ENCODE results near the gene CRTC1.

Gene CRTC1

DNA sequence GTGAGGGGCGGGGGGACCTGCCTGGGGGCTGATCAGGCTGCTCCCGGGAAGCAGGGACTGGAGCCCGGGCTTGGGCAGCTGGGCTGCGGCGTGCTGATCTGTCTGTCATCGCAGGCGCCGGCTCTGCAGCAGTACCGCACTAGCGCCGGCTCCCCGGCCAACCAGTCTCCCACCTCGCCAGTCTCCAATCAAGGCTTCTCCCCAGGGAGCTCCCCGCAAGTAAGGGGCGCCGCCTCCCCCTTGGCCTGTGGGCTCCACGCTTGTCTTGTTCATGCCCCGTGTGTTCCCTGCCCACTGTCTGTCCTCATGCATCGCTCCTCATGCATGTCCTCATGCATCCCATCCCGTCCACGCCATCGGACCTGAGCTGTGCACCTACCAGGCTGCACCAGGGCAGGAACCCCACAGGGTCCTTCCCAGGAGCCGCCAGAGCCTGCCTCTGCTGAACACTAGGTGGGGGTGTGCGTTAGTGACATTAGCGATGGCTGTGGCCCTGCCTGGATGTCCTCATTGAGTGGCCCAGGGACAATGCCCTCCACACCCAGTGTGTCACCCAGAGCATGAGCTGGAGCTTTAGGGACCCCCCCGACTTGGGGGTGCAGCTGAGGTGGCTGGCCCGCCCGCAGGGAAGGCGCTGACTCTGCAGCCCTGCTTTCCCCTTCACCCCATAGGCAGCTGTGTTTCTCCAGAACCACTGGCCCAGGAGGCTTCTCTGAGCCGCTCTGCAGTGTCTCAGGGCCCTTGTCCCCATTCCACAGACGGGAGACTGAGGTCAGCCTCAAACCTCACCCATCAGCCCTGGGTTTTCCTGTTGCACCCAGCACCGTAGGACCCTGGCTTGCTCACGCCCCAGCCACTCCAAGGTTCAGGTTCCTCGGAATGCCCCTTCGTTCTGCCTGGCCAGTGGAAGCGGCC lies 88.1 kb downstream of the CRTC1 start:
- no peak for DNase-seq (ENCODE audit: low read depth)

DNA sequence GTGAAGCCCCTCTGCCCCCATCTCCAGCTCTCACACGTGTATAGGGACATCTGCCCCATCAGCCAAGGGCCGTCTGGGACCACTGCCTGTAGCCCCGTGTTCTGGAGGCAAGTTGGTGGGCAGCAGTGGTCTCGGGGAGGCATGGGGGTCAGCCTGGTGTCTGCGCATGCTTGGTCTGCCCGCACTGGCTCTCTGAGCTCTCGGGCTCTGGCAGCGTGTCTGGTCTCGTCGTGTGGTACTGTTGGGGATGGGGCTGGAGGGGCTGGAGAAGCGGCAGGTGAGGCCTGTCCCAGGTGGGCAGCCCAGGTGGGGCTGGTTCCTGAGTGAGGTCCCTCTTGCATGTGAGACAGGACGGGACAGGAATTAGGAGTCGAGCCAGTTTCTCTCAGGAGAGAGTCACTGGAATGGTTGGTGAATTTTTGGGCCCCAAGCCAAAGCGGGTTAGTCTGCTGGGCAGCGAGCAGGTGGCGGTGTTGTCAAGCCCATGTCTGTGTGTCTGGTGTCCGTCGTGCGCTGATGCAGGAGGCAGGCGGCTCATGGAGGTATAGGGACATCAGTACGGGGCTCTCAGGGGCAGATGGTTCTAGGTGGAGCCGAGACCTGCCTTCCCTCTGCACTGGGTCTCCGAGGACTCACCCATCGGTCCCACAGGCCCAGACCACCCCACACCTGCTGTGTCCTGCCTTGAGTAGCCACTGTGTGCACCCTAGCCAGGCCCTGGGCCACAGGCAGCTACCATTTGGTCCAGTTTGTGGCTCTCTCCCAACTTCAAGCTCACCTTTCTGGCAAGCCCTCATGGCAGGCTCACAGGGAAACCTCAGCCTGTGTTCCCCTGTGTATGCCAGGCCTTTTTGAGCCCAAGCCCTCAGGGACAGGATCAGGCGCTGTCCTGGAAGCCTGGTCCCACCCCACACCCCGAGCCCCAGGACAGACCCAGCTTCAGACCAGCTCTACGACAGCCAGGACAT lies 89.4 kb downstream of the CRTC1 start:
- no peak for DNase-seq (ENCODE audit: low read depth)

DNA sequence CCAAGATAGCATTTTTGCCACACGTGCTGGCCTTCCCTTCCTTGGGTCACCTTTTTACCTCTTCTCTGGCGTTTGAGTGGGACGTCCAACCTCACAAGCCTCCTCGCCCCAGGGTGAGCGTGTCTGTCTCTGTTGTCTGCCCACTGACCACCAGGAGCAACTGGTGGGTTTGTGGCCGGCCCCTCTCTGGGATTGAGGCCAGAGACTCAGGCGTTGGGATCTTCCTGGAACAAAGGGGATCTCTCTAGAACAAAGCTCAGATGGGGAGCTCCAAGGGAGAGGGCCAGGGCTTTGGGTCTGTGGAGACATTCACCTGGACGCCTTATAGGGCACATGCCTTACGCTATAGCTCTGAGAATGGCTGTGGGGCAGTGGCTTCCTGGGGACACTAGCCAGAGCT lies 90.2 kb downstream of the CRTC1 start:
- DNase-seq (ENCODE audit: low read depth): no peak

DNA sequence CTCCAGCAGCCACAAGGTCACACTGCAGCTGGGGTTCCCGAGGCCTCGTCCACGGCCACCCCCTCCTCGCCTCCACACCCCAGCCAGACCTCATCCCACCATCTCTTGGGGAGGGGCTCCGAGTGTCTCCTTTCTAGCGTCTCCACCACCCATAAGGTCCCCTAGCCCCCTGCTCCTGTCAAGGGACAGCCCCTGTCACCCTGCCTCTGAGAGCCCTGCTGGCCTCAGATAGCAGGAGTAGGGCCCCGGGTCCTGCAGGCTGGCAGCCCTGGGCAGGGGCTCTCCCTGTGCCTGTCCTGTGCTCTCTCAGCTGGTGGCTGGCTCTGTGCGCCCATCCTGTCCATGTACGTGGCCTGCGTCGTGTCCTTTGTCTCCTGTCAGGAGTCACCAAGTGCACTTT lies 90.6 kb downstream of the CRTC1 start:
- DNase-seq (ENCODE audit: low read depth): no peak

DNA sequence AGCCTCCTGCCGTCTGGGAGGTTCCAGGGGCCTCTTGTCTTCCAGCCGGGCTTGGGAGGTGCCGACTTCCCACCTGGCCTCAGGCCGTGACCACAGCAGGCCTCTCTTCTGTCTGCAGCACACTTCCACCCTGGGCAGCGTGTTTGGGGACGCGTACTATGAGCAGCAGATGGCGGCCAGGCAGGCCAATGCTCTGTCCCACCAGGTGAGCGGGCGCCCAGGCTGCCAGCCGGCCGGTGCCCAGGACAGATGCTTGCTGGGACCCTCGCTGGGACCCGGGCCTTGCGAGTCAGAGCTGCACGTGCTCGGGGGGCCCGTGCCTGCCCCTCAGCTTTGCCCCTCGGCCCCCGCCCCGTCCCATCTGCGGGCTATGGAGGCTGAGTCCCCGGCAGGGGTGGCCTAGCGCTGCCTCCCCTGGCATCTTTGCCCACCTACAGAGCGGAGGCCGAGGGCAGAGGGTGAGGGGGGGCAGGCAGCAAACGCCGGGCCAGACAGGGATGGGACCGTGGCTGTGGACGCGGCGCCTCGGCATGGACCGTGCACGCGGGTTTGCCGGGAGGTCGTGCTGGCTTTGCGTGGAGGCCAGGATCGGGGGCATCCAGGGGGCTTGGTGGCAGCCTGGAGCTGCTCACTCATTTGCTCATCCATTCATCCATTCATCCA lies 91.4 kb downstream of the CRTC1 start:
- DNase-seq (ENCODE audit: low read depth): no peak

DNA sequence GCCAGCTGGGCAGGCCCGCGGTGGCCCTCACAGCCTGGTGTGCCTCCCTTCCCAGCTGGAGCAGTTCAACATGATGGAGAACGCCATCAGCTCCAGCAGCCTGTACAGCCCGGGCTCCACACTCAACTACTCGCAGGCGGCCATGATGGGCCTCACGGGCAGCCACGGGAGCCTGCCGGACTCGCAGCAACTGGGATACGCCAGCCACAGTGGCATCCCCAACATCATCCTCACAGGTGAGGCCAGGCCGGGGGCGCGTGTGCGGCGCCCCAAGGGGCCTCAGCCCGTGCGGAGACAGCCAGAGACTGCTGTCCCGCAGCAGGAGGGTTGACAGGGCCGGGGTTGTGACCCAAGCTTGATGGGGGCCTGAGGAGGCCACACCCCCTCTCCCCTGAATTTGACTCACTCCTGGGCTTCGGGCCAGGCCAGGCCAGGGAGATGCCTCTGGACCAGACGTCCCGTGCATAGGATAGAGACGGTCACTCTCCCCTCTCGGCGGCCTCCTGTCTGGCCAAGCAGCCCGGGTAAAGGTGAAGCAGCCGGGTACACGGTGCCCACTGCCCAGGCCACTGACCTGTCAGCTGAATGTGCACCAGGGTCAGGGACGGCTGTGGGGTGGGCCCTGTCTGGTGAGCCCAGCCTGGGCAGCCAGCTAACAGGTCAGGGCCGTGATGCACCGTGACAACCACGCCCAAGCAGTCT lies 92.3 kb downstream of the CRTC1 start:
- DNase-seq (ENCODE audit: low read depth): no peak

DNA sequence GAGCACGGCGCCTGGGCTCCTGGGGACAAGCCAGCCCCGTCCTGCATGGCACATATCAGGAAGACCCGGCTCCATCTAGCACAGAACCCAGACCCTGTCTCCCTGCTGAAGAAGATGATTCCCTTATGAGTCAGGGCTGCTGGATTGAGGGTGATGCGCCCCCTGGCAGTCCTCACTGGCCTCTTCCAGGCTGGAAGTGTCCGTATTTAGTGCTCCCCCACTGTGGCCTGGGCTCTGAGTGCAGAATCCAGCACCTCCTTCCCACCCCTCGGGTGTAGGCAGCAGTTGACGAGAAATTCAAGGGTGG lies 92.8 kb downstream of the CRTC1 start:
- DNase-seq (ENCODE audit: low read depth): no peak

DNA sequence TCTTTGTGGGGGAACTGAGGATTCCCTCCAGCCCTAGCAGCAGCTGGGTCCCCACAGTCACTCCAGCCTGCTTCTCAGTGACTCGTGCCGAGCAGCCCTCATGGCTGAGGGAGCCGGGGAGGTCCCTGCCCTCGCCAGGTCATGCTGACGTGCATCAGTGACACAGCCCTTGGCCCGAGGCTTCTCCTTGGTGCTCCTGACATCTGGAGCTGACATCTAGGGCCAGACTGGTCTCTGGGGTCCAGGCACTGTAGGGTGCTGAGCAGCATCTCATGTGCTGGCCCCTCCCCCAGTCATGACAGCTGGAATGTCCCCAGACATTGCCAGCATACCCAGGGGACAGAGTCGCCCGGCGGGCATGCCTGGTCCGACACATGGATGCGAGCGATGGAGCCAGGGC lies 93.3 kb downstream of the CRTC1 start:
- no peak for DNase-seq (ENCODE audit: low read depth)

DNA sequence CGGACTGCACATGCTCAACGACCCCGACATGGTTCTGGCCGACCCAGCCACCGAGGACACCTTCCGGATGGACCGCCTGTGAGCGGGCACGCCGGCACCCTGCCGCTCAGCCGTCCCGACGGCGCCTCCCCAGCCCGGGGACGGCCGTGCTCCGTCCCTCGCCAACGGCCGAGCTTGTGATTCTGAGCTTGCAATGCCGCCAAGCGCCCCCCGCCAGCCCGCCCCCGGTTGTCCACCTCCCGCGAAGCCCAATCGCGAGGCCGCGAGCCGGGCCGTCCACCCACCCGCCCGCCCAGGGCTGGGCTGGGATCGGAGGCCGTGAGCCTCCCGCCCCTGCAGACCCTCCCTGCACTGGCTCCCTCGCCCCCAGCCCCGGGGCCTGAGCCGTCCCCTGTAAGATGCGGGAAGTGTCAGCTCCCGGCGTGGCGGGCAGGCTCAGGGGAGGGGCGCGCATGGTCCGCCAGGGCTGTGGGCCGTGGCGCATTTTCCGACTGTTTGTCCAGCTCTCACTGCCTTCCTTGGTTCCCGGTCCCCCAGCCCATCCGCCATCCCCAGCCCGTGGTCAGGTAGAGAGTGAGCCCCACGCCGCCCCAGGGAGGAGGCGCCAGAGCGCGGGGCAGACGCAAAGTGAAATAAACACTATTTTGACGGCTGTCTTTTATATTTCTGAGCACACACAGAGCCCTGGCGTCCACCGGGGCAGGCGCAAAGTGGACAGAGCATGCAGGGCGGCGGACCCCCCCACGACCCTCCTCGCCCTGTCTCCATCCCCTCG lies 94.0 kb downstream of the CRTC1 start:
- DNase-seq (ENCODE audit: low read depth): no peak

DNA sequence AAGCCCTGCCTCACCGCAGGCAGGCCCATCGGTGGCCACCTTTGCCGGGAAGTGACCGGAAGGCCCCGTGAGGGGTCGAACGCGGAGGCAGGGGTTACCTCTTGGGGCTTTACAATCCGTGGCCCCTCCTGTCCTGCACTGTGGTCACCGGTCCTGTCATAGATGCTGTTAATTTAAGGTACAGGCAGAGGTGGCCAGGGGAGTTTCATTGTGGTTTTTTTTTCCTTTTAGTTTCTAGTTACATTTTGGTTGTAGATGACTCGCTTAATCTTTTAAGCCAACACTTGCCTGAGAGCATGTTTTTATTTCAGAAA lies 94.6 kb downstream of the CRTC1 start:
- DNase-seq (ENCODE audit: low read depth): no peak

DNA sequence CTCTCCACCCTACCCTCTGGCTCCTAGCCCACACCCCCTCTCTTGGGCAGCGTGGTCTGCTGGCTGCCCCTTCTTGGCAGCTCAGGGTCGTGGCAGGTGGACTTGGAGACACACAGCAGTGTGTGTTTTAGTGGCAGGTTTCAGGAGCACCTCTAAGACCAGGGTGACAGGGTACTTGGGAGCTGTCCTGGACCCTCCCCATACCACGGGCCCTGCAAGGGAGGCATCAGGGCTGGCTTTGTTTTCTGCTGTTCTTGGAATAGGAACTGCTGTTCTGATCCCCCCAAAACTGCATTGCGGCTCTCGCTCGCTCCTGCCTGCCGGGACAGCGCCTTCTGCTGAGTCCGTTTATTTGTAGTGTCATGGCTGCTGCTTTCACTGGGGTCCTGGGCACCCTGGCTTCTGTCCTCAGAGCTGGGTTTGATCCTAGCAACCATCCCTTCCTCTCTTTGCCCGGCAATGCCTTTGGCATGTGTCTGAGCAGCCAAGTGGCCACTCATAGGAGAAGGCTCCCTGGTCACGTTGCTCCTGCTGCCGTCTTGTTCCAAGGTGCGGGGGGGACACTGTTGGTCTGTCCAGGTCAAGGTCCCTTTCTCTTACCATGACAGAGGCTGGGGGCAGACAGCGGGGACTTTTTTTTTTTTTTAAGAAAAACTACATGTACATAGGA lies 95.5 kb downstream of the CRTC1 start:
- DNase-seq (ENCODE audit: low read depth): no peak

DNA sequence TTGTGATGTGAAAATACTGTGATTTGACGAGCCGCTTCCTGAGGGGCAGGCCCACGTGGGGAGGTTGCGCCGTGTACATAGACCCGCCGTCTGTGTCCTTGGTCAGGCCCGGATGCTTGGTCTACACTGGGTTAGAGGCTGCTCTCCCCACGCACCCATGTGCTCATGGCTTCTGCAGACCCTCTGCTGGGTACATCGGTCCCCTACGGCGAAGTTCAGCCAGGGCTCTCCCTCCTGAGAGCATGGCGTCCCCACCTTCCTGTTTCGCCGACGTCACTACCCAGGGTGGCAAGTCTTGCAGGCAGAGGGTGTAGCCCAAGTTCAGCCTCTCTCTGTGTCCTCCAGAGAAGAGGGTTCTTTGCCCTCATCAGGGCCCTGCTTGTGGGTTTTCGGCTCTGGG lies 96.6 kb downstream of the CRTC1 start:
- no peak for DNase-seq (ENCODE audit: low read depth)

DNA sequence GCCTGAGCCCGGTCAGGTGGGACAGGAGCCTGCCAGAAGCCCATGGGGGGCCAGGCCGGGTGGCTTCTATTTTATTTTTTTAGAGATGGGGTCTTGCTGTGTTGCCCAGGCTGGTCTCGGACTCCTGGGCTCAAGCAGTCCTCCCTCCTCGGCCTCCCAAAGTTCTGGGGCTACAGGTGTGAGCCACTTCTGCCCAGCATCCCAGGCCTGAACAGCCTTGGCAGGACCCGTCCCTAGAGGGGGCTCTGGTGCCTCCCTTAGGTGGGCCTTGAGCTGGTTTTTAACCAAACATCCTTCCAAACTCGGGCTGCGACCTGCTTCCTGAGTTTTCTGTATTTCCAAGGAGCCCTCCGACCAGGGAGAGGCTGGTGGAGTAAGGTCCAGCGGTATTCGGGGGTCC lies 97.2 kb downstream of the CRTC1 start:
- no peak for DNase-seq (ENCODE audit: low read depth)

DNA sequence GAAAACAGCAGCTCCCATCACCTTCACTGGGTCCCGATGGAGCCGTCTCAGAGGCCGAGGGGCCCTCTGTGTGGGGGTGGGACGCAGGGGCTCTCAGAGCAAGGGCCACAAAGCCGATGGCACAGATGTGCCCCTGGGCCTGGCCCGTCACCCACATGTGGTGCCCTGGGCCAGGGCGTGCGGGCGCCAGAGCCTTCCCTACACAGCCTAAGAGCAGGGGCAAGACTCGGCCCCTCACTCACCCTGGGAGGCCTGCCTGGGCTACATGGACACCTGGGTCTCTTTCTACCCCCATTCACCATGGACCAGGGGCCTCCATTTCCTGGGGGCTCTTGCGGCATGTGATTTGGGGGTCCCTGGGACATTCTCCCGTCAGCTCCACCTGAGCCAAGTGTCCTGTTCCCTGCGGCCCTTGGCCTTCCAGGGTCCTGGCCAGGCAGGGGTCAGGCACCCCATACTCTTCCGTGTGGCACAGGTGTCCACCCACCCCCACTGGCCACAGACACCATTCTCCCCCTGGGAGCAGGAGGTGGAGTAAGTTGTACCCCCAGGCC lies 97.6 kb downstream of the CRTC1 start:
- DNase-seq (ENCODE audit: low read depth): no peak

DNA sequence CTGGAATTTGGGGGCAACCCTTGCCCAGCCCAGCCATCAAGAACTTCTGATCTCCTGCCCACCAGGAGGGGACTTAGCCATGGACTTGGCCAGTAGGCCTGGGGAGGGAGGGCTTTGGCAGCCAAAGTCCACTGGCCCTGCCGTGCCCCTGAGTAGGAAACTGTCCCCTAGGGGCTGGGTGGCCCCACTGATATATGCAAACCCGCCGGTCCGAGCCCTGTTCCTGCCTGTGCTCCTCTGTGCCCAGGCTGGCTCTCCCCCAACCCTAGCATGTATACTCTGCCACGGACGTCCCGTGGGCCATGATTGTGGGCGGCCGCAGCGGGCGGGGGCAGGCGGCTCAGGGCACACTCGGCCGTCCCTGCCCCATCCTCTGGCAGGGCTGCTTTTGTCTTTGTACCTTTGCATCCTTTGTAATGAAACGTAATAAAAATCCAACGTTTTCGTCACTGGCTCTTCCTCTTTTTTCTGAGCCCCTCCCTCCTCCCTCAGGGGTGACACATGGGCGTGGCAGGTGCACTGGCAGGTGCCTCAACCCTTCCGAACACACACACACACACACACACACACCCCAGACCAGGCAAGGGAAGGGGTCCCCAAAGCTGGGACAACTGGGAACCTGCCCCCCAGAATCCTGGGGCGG lies 98.5 kb downstream of the CRTC1 start:
- DNase-seq (ENCODE audit: low read depth): no peak

DNA sequence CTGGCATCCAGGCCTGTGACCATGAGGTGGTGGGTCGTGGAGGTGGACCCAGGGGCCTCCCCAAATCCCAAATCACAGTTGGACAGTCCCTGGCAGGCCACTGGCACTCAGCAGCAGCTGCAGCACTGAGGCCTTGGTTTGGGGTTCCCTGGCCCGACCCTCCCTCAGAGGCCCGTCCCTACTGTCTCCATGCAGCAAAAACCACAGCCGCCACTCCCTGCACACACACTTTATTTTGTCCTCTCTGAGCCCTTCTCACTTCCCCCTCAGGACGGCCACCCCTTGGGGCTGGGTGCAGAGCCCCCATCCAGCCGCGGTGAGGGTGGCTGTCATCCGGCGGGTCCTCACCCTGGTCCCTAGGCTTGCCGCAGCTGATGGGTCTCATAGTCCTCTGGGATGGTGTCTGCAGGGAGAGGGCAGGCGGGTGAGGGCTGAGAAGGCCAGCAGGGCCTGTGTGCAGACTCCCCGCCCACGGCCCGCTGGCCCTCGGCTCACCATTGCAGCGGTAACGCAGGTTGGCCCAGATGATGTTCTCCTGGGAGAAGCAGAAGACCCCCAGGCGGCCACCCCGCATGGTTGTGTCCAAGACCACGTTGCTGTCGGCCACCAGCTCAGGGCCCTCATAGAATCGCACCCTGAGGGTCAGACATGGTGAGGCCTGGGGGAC lies 99.2 kb downstream of the CRTC1 start:
- no peak for DNase-seq (ENCODE audit: low read depth)

DNA sequence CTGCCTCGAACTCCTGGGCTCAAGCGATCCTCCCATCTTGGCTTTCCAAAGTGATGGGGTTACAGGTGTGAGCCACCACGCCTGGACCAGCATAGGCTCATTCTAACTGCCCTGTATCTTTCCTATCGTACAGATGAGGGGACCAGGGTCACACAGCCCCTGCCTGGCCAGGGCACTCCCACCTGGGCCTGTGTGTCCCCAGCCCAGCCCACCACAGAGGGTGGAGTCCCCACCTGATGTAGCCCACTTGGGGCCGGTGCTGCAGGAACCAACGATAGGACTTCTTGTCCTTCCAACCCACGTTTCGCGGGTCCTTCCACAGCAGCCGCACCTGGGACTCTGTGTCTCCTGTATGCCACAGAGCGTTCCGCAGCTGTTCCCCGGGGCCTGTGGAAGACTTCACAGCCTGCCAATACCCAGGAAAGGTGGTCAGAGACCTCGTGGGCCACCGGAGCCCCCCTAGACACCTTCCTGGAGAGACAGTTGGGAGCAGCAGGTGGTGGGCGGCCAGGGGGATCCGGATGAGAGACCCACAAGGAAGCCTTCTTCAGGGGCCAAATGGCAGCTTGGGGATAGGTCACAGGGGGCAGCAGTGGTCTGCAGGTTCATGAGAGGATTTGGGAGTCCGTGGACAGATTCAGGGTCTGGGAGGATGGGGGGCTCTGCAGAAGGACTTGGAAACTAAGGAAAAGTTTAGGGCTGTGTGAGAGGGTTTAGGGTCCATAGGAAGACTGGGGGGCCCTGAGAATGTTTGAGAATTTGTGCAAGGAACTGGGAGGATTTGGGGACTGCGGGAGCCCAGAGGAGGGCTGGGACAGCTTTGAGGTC lies 100.7 kb downstream of the CRTC1 start:
- no peak for DNase-seq (ENCODE audit: low read depth)

DNA sequence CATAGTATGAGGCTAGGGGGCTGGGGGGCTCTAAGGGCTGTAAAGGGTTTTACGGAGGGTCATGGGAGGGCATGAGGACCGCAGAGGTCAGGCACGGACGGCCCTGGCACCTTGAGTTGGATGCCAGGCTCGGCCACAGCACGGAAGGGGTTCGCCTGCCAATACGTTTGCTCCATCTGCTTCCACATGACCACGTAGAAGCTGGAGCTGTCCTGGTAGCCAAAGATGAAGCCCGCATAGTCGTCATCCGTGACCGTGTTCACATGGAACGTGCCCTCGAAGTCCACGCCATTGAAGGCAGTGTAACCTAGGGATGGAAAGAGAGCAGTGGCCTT lies 101.3 kb downstream of the CRTC1 start:
- no peak for DNase-seq (ENCODE audit: low read depth)
